Central memory CD8-positive, alpha-beta T cell (primary cell): ENCODE data around the gene STK16.
"Not testable (repeated sequence)": the region's sequence is repeated elsewhere in the genome, so short reads cannot be mapped to it uniquely, and the experiment has no call there.

ENCODE experiments used
- ATAC-seq: fragments of 150-1000 bp; cut with Tn5 transposase; replicated peaks from 2 replicates; pipeline ENCODE4 v1.10.0; 2022; ENCODE audit warnings: mild to moderate bottlenecking, moderate FRiP score, moderate number of reproducible peaks; ENCODE audit not compliant: poor library complexity, severe bottlenecking; ENCODE audit errors: extremely low read depth
- DNase-seq, 2 donors: peaks; one replicate each; pipeline ENCODE4 v3.0.0; 2021; ENCODE audit warnings: low spot score in 2 of 2
- H3K27ac Mint-ChIP-seq: one replicate; pipeline ENCODE4 v1.8.0; 2022; ENCODE audit warnings: low read depth, mild to moderate bottlenecking, moderate library complexity, mixed read lengths
- H3K27me3 Mint-ChIP-seq: one replicate; pipeline ENCODE4 v1.8.0; 2022; ENCODE audit warnings: mixed read lengths
- H3K36me3 Mint-ChIP-seq: one replicate; pipeline ENCODE4 v1.8.0; 2022; ENCODE audit warnings: mild to moderate bottlenecking, moderate library complexity, mixed read lengths; ENCODE audit not compliant: insufficient read depth
- H3K4me1 Mint-ChIP-seq: one replicate; pipeline ENCODE4 v1.8.0; 2022; ENCODE audit warnings: mixed read lengths
- H3K4me3 Mint-ChIP-seq: one replicate; pipeline ENCODE4 v1.8.0; 2022; ENCODE audit warnings: mild to moderate bottlenecking, moderate library complexity, mixed read lengths
- H3K9me3 Mint-ChIP-seq: one replicate; pipeline ENCODE4 v1.8.0; 2022; ENCODE audit warnings: mixed read lengths

The STK16 gene

GRCh38 chr2:219284501-219285372, 39.5 kb downstream of the STK16 start:
- Mint-ChIP-seq H3K9me3 (no peaks in the 10 kb centered on the region), H3K4me1 (peaks cover 20% of the 10 kb centered on the region), H3K4me3 (no peak overlapping the region), H3K27ac (peak overlapping the region; percentile 65), H3K36me3 (peaks cover 32% of the 10 kb centered on the region), H3K27me3 (no peaks in the 10 kb centered on the region)
- DNase-seq, result no peak
- no peak for ATAC-seq

GRCh38 chr2:219285373-219285735, 40.1 kb downstream of the STK16 start:
- Mint-ChIP-seq H3K36me3 (peaks cover 30% of the 10 kb centered on the region), H3K27me3 (no peaks in the 10 kb centered on the region), H3K27ac (peak overlapping the region; percentile 65), H3K4me3 (no peak overlapping the region), H3K4me1 (peaks cover 14% of the 10 kb centered on the region), H3K9me3 (no peaks in the 10 kb centered on the region)
- ATAC-seq, result no peak
- DNase-seq, result no peak

- H3K36me3 Mint-ChIP-seq, result peaks cover 25% of the 10 kb centered on the region
- DNase-seq (no peak), ATAC-seq (no peak)
- no peaks in the 10 kb centered on the region for H3K27me3 Mint-ChIP-seq
- peak overlapping the region; percentile 65 for H3K27ac Mint-ChIP-seq
- no peak overlapping the region for H3K4me3 Mint-ChIP-seq
- no peaks in the 10 kb centered on the region for H3K9me3 Mint-ChIP-seq
- peaks cover 13% of the 10 kb centered on the region for H3K4me1 Mint-ChIP-seq
These were observed 40.7 kb downstream of the STK16 start for GRCh38 chr2:219285894-219286425.

GRCh38 chr2:219286436-219287115, 41.3 kb downstream of the STK16 start:
- Mint-ChIP-seq H3K27me3 (no peaks in the 10 kb centered on the region), H3K9me3 (no peaks in the 10 kb centered on the region), H3K4me3 (no peak overlapping the region), H3K36me3 (peaks cover 24% of the 10 kb centered on the region), H3K27ac (no peak overlapping the region), H3K4me1 (peaks cover 13% of the 10 kb centered on the region)
- DNase-seq, result no peak
- ATAC-seq, result no peak

GRCh38 chr2:219287116-219287440, 41.8 kb downstream of the STK16 start:
- not testable (repeated sequence) for H3K27ac Mint-ChIP-seq, H3K4me3 Mint-ChIP-seq, ATAC-seq, DNase-seq, H3K9me3 Mint-ChIP-seq, H3K27me3 Mint-ChIP-seq
- Mint-ChIP-seq H3K4me1 (peaks cover 13% of the 10 kb centered on the region), H3K36me3 (peaks cover 20% of the 10 kb centered on the region)

GRCh38 chr2:219287580-219288265, 42.4 kb downstream of the STK16 start:
- Mint-ChIP-seq H3K4me1 (peaks cover 12% of the 10 kb centered on the region), H3K4me3 (no peak overlapping the region), H3K36me3 (peaks cover 17% of the 10 kb centered on the region), H3K9me3 (no peaks in the 10 kb centered on the region), H3K27me3 (no peaks in the 10 kb centered on the region), H3K27ac (peak overlapping the region; percentile 83)
- DNase-seq, result no peak
- ATAC-seq, result no peak

- Mint-ChIP-seq H3K36me3 (peaks cover 7% of the 10 kb centered on the region), H3K9me3 (no peaks in the 10 kb centered on the region), H3K27ac (no peak overlapping the region), H3K4me1 (peaks cover 11% of the 10 kb centered on the region), H3K4me3 (no peak overlapping the region), H3K27me3 (no peaks in the 10 kb centered on the region)
- no peak for DNase-seq
- no peak for ATAC-seq
These were observed 43.9 kb downstream of the STK16 start for GRCh38 chr2:219289195-219289536.

- Mint-ChIP-seq H3K36me3 (peaks cover 7% of the 10 kb centered on the region), H3K4me3 (no peak overlapping the region), H3K9me3 (no peaks in the 10 kb centered on the region), H3K27me3 (no peaks in the 10 kb centered on the region), H3K27ac (peak overlapping the region; percentile 46), H3K4me1 (peaks cover 15% of the 10 kb centered on the region)
- ATAC-seq, result no peak
- DNase-seq, result no peak
These were observed 44.5 kb downstream of the STK16 start for GRCh38 chr2:219289537-219290361.

- no peak overlapping the region for H3K4me3 Mint-ChIP-seq
- no peak for DNase-seq
- peaks cover 15% of the 10 kb centered on the region for H3K4me1 Mint-ChIP-seq
- ATAC-seq, result no peak
- H3K9me3 Mint-ChIP-seq, result no peaks in the 10 kb centered on the region
- peak overlapping the region; percentile 46 for H3K27ac Mint-ChIP-seq
- H3K27me3 Mint-ChIP-seq, result no peaks in the 10 kb centered on the region
- H3K36me3 Mint-ChIP-seq, result peaks cover 8% of the 10 kb centered on the region
These were observed 45.3 kb downstream of the STK16 start for GRCh38 chr2:219290381-219291171.

- H3K9me3 Mint-ChIP-seq, result no peaks in the 10 kb centered on the region
- no peak for ATAC-seq
- peaks cover 19% of the 10 kb centered on the region for H3K4me1 Mint-ChIP-seq
These were observed 46.1 kb downstream of the STK16 start for GRCh38 chr2:219291394-219291793.

GRCh38 chr2:219291910-219292490, 46.7 kb downstream of the STK16 start:
- no peak overlapping the region for H3K27ac Mint-ChIP-seq
- ATAC-seq (no peak), DNase-seq (no peak)
- peaks cover 19% of the 10 kb centered on the region for H3K4me1 Mint-ChIP-seq
- no peak overlapping the region for H3K4me3 Mint-ChIP-seq
- H3K9me3 Mint-ChIP-seq, result no peaks in the 10 kb centered on the region
- no peaks in the 10 kb centered on the region for H3K27me3 Mint-ChIP-seq
- H3K36me3 Mint-ChIP-seq, result peaks cover 4% of the 10 kb centered on the region

More at GRCh38 chr2:219291394-219291793, 46.1 kb downstream of the STK16 start:
- H3K4me3 Mint-ChIP-seq, result no peak overlapping the region
- H3K27ac Mint-ChIP-seq, result peak overlapping the region; percentile 32
- H3K36me3 Mint-ChIP-seq, result peaks cover 5% of the 10 kb centered on the region
- no peak for DNase-seq
- no peaks in the 10 kb centered on the region for H3K27me3 Mint-ChIP-seq
